H9 (cell line): ENCODE measurements around the gene AADAC. TPM values are rescaled to one million over a fixed set of nuclear protein-coding genes. Genes with fewer than 3 reads are reported as not detected.

ENCODE experiments used
- DNase-seq: peaks from one replicate; pipeline ENCODE4 v3.0.0-alpha.2; 2017
- H2AFZ ChIP-seq: one replicate; pipeline ENCODE4 v1.6.1; 2013; ENCODE audit warnings: mild to moderate bottlenecking, low read length, control low read depth, moderate library complexity
- H2AK5ac ChIP-seq: 2 replicates; pipeline ENCODE4 v1.6.1; 2013; ENCODE audit warnings: low read length, control low read depth, mixed read lengths; ENCODE audit not compliant: insufficient read length
- H2BK120ac ChIP-seq: one replicate; pipeline ENCODE4 v1.6.1; 2013; ENCODE audit warnings: low read depth, mild to moderate bottlenecking, low read length, control low read depth, inconsistent platforms; ENCODE audit not compliant: poor library complexity, severe bottlenecking
- H2BK12ac ChIP-seq: 2 replicates; pipeline ENCODE4 v1.6.1; 2013; ENCODE audit warnings: low read length, control low read depth, mixed read lengths, low read depth; ENCODE audit not compliant: insufficient read length
- H2BK15ac ChIP-seq: 2 replicates; pipeline ENCODE4 v1.6.1; 2013; ENCODE audit warnings: low read depth, low read length, control low read depth
- H2BK20ac ChIP-seq: one replicate; pipeline ENCODE4 v1.6.1; 2013; ENCODE audit warnings: low read depth, mild to moderate bottlenecking, low read length, control low read depth, inconsistent platforms; ENCODE audit not compliant: poor library complexity, severe bottlenecking
- H2BK5ac ChIP-seq: 2 replicates; pipeline ENCODE4 v1.6.1; 2013; ENCODE audit warnings: low read length, control low read depth, mixed read lengths; ENCODE audit not compliant: insufficient read length
- H3K14ac ChIP-seq: 2 replicates; pipeline ENCODE4 v1.6.1; 2013; ENCODE audit warnings: low read length, control low read depth; ENCODE audit not compliant: insufficient read depth
- H3K18ac ChIP-seq: 2 replicates; pipeline ENCODE4 v1.6.1; 2013; ENCODE audit warnings: low read depth, mild to moderate bottlenecking, mixed read lengths, low read length, control low read depth; ENCODE audit not compliant: insufficient read length
- H3K23ac ChIP-seq: 2 replicates; pipeline ENCODE4 v1.6.1; 2013; ENCODE audit warnings: low read length, control low read depth, mixed read lengths, low read depth; ENCODE audit not compliant: insufficient read length
- H3K23me2 ChIP-seq: 2 replicates; pipeline ENCODE4 v1.6.1; 2013; ENCODE audit warnings: low read depth, mild to moderate bottlenecking, mixed read lengths, low read length, control low read depth; ENCODE audit not compliant: insufficient read length, poor library complexity, severe bottlenecking
- H3K27ac ChIP-seq: 2 replicates; pipeline ENCODE4 v1.5.1; 2013; ENCODE audit warnings: low read length, control low read depth, mixed read lengths, low read depth; ENCODE audit not compliant: insufficient read length
- H3K27me3 ChIP-seq: 2 replicates; pipeline ENCODE4 v1.6.1; 2013; ENCODE audit warnings: low read length, control low read depth, inconsistent platforms; ENCODE audit not compliant: insufficient read depth
- H3K4ac ChIP-seq: 2 replicates; pipeline ENCODE4 v1.6.1; 2013; ENCODE audit warnings: low read depth, mild to moderate bottlenecking, control low read depth, inconsistent platforms, low read length, moderate library complexity
- H3K4me1 ChIP-seq: 2 replicates; pipeline ENCODE4 v1.6.1; 2013; ENCODE audit warnings: low read length, control low read depth, inconsistent platforms; ENCODE audit not compliant: insufficient read depth
- H3K4me2 ChIP-seq: 2 replicates; pipeline ENCODE4 v1.6.1; 2013; ENCODE audit warnings: low read length, control low read depth, mixed read lengths; ENCODE audit not compliant: insufficient read length, insufficient read depth
- H3K56ac ChIP-seq: 2 replicates; pipeline ENCODE4 v1.6.1; 2013; ENCODE audit warnings: low read depth, mild to moderate bottlenecking, mixed read lengths, low read length, control low read depth; ENCODE audit not compliant: insufficient read length
- H3K79me1 ChIP-seq: 2 replicates; pipeline ENCODE4 v1.6.1; 2013; ENCODE audit warnings: low read depth, mild to moderate bottlenecking, moderate library complexity, low read length, control low read depth, inconsistent platforms; ENCODE audit not compliant: insufficient read depth, poor library complexity, severe bottlenecking
- H3K79me2 ChIP-seq: 2 replicates; pipeline ENCODE4 v1.6.1; 2013; ENCODE audit warnings: low read length, control low read depth, inconsistent platforms; ENCODE audit not compliant: insufficient read depth
- H3K9ac ChIP-seq: 2 replicates; pipeline ENCODE4 v1.6.1; 2013; ENCODE audit warnings: low read length, control low read depth, mixed read lengths; ENCODE audit not compliant: insufficient read length; ENCODE audit errors: extremely low read depth
- H3K9me3 ChIP-seq: one replicate; pipeline ENCODE4 v1.6.1; 2013; ENCODE audit warnings: low read depth, low read length, inconsistent platforms; ENCODE audit not compliant: control insufficient read depth
- H3T11ph ChIP-seq: one replicate; pipeline ENCODE4 v1.6.1; 2013; ENCODE audit warnings: mild to moderate bottlenecking, low read length, control low read depth, inconsistent platforms
- H4K20me1 ChIP-seq: one replicate; pipeline ENCODE4 v1.6.1; 2013; ENCODE audit not compliant: control insufficient read depth, insufficient read length, insufficient read depth
- H4K5ac ChIP-seq: 2 replicates; pipeline ENCODE4 v1.6.1; 2013; ENCODE audit warnings: low read depth, mild to moderate bottlenecking, mixed read lengths, low read length, control low read depth; ENCODE audit not compliant: insufficient read length
- H4K8ac ChIP-seq: replicated peaks from 2 replicates; pipeline ENCODE4 v1.6.1; 2013; ENCODE audit warnings: low read length, control low read depth, mixed read lengths, low read depth; ENCODE audit not compliant: insufficient read length
- H4K91ac ChIP-seq: 2 replicates; pipeline ENCODE4 v1.6.1; 2013; ENCODE audit warnings: low read depth, mild to moderate bottlenecking, moderate library complexity, mixed read lengths, low read length, control low read depth; ENCODE audit not compliant: insufficient read length
- H3K27ac Mint-ChIP-seq, 3 experiments: 2 replicates in 2 of 3; 3 replicates in 1 of 3; pipeline ENCODE4 v1.8.0; 2020 to 2021; ENCODE audit warnings: mixed read lengths in 3 of 3, mild to moderate bottlenecking in 1 of 3, moderate library complexity in 1 of 3
- H3K27me3 Mint-ChIP-seq: 2 replicates; pipeline ENCODE4 v1.8.0; 2021; ENCODE audit warnings: low read depth, mild to moderate bottlenecking, moderate library complexity, mixed read lengths
- H3K36me3 Mint-ChIP-seq, 3 experiments: 2 replicates in 2 of 3; 3 replicates in 1 of 3; pipeline ENCODE4 v1.8.0; 2020 to 2021; ENCODE audit warnings: low read depth in 3 of 3, mixed read lengths in 3 of 3; ENCODE audit not compliant: insufficient read depth in 1 of 3
- H3K4me1 Mint-ChIP-seq, 2 experiments: 2 replicates each; pipeline ENCODE4 v1.8.0; 2020; ENCODE audit warnings: mixed read lengths in 2 of 2
- H3K4me3 Mint-ChIP-seq, 2 experiments: 2 replicates in 1 of 2; 3 replicates in 1 of 2; pipeline ENCODE4 v1.8.0; 2020 to 2021; ENCODE audit warnings: mild to moderate bottlenecking in 2 of 2, mixed read lengths in 2 of 2, moderate library complexity in 1 of 2
- H3K9me3 Mint-ChIP-seq, 2 experiments: 2 replicates in 1 of 2; 3 replicates in 1 of 2; pipeline ENCODE4 v1.8.0; 2020; ENCODE audit warnings: mild to moderate bottlenecking in 2 of 2, mixed read lengths in 2 of 2, moderate library complexity in 1 of 2
- WGBS: extraction: QIAGEN DNeasy Blood & Tissue Kit; methylation state at CpG from one replicate; pipeline ENCODE4 v1.1.7; 2013; ENCODE audit warnings: missing lambda C conversion rate, low lambda C conversion rate, mixed read lengths; ENCODE audit not compliant: insufficient read length; ENCODE audit errors: extremely low coverage; 5-methylcytosine and 5-hydroxymethylcytosine counted together
- total RNA-seq: library from RNA; stranded (reverse); gene quantifications from 2 replicates; pipeline ENCODE4 v1.2.1, GENCODE V29; 2021
- TF ChIP-seq, protein P1 (sequence below): fragments of 200-600 bp; sonication (generic); conservative IDR thresholded peaks from 3 replicates; pipeline ENCODE4 v1.8.0; 2021; ENCODE audit warnings: antibody characterized with exemption, mild to moderate bottlenecking

AADAC gene
- total RNA-seq, 1 experiment from 2014 or later = not detected

DNA sequence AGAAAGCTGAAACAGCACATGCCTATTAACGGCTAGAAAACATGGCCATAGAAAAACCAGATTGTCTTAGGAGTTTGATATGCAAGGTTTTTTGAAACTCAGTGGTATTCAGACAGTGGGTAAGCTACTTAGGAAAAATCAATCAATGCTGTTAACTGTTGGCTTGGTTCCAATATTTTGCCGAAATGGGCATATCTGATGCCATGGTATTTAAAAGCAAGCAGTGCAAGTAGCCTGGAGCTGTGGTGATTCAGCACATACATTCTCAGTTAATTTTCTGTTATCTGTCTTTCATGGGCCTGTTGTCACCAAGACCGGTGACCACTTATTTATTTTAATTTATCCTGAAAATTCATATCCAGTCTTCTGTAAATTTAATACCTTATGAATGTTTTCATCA is 42.2 kb downstream of the AADAC start:
- H2AFZ ChIP-seq = no peak overlapping the region
- no peak overlapping the region for H3K4me2 ChIP-seq
- no peaks in the 10 kb centered on the region for H3K23me2 ChIP-seq
- H3K56ac ChIP-seq = no peak overlapping the region
- no peak overlapping the region for H3K27ac ChIP-seq
- H3K79me2 ChIP-seq = no peaks in the 10 kb centered on the region
- Mint-ChIP-seq H3K4me1 (peaks cover 4 to 5% of the 10 kb centered on the region in 2 experiments; a peak in 3 of 4 replicates), H3K36me3 (peaks cover 0 to 8% (median 2%) of the 10 kb centered on the region in 3 experiments; a peak in 4 of 7 replicates), H3K27ac (no peak overlapping the region), H3K4me3 (no peak overlapping the region), H3K9me3 (peaks cover 2 to 6% of the 10 kb centered on the region in 2 experiments; a peak in 3 of 5 replicates), H3K27me3 (no peaks in the 10 kb centered on the region)
- H2AK5ac ChIP-seq = no peak overlapping the region
- H2BK120ac ChIP-seq = no peak overlapping the region
- no peak overlapping the region for H2BK20ac ChIP-seq
- H3K79me1 ChIP-seq = no peaks in the 10 kb centered on the region
- TF ChIP-seq, protein P1, sequence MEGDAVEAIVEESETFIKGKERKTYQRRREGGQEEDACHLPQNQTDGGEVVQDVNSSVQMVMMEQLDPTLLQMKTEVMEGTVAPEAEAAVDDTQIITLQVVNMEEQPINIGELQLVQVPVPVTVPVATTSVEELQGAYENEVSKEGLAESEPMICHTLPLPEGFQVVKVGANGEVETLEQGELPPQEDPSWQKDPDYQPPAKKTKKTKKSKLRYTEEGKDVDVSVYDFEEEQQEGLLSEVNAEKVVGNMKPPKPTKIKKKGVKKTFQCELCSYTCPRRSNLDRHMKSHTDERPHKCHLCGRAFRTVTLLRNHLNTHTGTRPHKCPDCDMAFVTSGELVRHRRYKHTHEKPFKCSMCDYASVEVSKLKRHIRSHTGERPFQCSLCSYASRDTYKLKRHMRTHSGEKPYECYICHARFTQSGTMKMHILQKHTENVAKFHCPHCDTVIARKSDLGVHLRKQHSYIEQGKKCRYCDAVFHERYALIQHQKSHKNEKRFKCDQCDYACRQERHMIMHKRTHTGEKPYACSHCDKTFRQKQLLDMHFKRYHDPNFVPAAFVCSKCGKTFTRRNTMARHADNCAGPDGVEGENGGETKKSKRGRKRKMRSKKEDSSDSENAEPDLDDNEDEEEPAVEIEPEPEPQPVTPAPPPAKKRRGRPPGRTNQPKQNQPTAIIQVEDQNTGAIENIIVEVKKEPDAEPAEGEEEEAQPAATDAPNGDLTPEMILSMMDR = no peak
- H3K27me3 ChIP-seq = no peaks in the 10 kb centered on the region
- H3K14ac ChIP-seq = no peak overlapping the region
- H4K91ac ChIP-seq = no peak overlapping the region
- no peak overlapping the region for H4K8ac ChIP-seq
- no peaks in the 10 kb centered on the region for H3K9me3 ChIP-seq
- H3K23ac ChIP-seq = no peak overlapping the region
- H3K9ac ChIP-seq = no peak overlapping the region
- no peak overlapping the region for H3K18ac ChIP-seq
- WGBS = no CpG with 5 or more reads among the region's 3 CpGs
- H4K5ac ChIP-seq = no peak overlapping the region
- no peak overlapping the region for H2BK15ac ChIP-seq
- H3T11ph ChIP-seq = no peak overlapping the region
- no peaks in the 10 kb centered on the region for H3K4me1 ChIP-seq
- no peak overlapping the region for H3K4ac ChIP-seq
- no peak overlapping the region for H2BK5ac ChIP-seq
- H2BK12ac ChIP-seq = no peak overlapping the region
- no peak for DNase-seq
- H4K20me1 ChIP-seq = no peaks in the 10 kb centered on the region
